ENCODE measurements around the gene ELAPOR1.
A peak's percentile ranks its signal among the peaks of the same experiment; 100 is the strongest.

ELAPOR1 gene, protein sequence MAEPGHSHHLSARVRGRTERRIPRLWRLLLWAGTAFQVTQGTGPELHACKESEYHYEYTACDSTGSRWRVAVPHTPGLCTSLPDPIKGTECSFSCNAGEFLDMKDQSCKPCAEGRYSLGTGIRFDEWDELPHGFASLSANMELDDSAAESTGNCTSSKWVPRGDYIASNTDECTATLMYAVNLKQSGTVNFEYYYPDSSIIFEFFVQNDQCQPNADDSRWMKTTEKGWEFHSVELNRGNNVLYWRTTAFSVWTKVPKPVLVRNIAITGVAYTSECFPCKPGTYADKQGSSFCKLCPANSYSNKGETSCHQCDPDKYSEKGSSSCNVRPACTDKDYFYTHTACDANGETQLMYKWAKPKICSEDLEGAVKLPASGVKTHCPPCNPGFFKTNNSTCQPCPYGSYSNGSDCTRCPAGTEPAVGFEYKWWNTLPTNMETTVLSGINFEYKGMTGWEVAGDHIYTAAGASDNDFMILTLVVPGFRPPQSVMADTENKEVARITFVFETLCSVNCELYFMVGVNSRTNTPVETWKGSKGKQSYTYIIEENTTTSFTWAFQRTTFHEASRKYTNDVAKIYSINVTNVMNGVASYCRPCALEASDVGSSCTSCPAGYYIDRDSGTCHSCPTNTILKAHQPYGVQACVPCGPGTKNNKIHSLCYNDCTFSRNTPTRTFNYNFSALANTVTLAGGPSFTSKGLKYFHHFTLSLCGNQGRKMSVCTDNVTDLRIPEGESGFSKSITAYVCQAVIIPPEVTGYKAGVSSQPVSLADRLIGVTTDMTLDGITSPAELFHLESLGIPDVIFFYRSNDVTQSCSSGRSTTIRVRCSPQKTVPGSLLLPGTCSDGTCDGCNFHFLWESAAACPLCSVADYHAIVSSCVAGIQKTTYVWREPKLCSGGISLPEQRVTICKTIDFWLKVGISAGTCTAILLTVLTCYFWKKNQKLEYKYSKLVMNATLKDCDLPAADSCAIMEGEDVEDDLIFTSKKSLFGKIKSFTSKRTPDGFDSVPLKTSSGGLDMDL

DNA sequence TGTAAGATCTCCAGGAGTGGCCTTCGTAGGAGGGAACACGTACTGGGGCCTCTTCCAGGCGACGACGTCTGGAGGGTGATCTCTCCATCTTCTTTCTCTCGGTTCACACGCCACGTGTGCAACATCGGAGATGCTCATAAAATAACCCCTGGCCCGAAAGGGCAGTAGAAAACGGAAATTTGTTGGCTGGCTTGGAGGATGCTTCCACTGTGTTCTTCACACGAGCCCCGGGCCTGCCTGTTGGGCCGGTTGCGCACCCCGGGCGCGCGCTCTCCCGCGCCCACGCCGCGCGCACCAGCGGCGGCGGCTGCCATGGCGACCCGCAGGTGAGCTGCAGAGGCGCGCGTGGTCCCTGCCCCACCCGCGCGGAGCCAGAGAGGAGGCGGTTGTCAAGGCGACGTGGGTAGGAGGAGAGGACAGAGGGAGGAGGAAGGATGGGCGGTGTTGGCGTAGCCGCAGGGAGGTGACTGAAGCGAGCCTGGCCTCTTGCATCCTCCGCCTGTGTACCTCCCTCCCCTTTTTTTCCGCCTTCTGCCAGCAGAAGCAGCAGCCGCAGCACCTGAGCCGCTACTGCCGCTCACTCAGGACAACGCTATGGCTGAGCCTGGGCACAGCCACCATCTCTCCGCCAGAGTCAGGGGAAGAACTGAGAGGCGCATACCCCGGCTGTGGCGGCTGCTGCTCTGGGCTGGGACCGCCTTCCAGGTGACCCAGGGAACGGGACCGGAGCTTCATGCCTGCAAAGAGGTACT, at the start of gene ELAPOR1:
Gene ELAPOR1, plus strand, starts transcription at position 526 of the 752 bp plus-strand sequence. Its CDS starts 69 bp downstream, at position 595.
- no peak for DNase-seq (ENCODE audit: low spot score)

DNA sequence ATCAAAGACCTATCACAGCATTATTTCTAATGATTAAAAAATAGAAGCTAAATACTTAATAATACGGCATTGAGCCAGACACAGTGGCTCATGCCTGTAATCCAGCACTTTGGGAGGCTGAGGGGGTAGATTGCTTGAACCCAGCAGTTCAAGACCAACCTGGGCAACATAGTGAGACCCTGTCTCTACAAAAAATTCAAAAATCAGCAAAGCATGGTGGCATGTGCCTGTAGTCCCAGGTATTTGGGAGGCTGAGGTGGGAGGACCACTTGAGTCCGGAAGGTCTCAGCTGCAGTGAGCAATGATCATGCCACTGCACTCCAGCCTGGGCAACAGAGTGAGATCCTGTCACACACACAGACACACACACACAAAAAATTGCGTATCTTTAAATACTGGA, 48.8 kb upstream of the ELAPOR1 start:
- DNase-seq (ENCODE audit: low spot score) = no peak

DNA sequence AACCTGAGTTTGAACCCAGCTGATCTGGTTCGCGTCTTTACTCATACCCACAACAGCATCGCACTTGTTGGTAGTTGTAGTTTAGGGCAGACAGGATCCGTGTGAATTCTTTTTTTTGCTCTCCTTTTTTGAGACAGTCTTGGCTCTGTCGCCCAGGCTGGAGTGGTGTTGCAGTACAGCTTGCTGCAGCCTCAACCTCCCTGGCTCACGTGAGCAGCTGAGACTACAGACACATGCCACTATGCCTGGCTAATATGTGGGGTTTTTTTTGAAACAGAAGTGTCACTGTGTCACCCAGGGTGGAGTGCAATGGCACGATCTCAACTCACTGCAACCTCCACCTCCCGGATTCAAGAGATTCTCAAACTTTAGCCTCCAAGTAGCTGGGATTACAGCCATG, 46.0 kb upstream of the ELAPOR1 start:
- DNase-seq (ENCODE audit: low spot score) = no peak

DNA sequence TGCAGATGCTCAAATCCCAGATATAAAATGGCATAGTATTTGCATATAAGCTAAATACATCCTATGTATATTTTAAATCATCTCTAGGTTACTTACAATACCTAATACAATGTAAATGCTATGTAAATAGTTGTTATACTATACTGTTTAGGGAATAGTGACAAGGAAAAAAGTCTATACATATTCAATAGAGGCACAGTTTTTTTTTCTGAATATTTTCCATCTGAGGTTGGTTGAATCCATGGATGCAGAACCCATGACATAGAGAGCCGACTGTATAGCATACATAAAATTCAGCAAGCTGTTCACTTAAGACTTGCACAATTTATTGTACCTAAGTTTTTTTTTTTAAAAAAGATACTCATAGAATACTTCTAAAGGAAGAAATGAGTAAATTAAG, 44.6 kb upstream of the ELAPOR1 start:
- DNase-seq (ENCODE audit: low spot score) = no peak

DNA sequence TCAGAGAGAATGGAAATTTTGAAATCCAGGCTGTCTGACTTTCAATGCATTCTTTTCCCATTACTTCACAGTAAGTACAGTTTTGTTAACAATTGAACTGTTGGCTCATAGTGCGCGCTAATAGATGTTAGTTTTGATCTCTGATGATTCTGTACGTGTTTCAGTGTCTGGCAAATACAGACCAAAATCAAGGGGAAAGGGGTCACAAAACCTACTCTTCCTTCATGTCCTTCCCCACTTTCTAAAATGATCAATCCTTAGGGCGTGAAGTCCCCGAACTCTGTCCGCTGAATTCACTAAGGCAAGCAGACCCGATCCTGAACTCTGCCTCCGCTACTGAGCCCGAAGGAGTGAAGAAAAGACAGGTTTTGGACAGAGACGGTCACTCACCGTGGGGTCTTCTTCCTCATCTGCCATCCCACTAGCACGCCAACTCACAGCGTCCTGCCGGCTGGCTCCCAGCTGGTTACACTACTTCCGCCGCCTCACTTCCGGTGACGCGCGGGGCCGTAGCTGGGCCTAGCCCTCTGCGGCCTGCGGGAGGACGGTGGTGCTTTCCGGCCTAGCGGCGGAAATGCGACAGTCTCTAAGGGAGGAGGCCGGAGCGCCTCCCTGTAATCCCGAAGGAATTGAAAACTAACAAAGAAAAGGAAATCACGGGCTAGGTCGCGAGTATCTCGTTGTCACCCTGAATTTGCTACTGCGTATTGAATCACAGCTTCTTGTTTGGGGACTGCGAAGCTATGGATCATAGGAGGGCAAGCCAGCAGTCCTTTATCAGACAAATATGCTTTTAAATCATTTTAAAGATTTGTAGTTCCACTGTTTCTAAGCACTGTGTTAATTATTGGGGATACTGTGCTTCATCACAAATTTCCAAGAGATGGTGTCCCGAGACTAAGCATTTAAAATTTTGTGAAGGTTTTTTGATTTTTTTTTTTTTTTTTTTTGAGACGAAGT, 38.1 kb upstream of the ELAPOR1 start, which contains the start of gene TAF13:
Gene TAF13, minus strand, starts transcription at position 473 of the 960 bp plus-strand sequence. Its CDS starts 56 bp downstream, at position 417.
- DNase-seq (ENCODE audit: low spot score) = peak; percentile 96

DNA sequence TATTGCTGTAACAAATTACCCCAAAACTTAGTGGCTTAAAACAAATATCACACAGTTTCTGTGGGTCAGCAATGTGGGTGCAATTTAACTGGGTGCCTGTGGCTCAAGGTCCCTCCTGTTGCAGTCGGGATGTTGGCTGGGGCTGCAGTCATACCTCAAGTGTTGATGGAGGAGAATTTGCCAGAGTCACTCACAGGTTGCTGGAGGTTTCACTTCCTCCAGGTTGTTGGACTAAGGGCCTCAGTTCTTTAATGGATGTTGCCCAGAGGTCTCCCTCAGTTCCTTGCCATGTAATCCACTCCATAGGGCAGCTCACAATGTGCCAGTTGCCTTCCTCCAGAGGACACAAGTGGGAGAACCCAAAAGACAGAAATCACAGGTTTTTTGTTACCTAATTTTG, 35.6 kb upstream of the ELAPOR1 start:
- no peak for DNase-seq (ENCODE audit: low spot score)

DNA sequence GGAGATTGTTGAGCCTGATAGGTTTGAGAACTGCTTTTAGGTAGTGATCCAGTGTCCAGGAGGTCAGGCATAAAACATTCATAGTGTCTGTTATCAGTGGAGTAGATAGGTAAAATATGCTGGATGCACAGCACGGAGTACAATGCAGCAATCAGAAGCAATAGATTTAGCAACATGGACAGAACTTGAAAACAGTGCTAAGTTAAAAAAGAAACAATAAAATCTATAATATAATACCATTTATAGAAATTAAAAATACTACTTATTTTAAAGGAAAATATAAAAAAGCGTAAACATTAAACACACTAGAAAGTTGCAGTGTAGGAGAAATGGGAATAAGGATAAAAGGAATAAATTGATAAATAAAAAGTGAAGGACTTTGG, 34.7 kb upstream of the ELAPOR1 start:
- DNase-seq (ENCODE audit: low spot score) = no peak

DNA sequence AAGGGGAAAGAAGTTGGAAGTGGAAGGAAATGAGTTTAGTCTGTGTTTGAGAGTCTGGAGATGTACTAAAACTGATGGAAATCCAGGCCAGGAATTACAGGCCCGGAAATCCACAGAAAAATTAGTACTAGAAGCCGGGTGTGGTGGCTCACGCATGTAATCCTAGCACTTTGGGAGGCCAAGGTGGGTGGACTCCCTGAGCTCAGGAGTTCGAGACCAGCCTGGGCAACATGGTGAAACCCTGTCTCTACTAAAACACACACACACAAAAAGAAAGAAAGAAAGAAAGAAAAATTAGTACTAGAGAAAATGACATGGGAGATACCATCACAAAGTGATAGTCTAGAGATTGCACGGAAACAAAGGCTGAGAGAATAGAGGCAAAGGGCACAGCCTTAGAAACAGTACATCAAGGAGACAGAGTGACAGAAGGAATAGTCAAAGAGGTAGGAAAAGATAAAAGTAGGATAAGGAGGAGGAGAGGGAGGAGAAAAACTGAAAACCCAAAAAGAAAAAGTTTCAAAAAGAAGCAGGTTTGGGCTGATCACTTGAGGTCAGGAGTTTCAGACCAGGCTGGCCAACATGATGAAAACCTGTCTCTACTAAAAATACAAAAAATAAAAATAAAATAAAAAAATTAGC, 33.4 kb upstream of the ELAPOR1 start:
- no peak for DNase-seq (ENCODE audit: low spot score)

DNA sequence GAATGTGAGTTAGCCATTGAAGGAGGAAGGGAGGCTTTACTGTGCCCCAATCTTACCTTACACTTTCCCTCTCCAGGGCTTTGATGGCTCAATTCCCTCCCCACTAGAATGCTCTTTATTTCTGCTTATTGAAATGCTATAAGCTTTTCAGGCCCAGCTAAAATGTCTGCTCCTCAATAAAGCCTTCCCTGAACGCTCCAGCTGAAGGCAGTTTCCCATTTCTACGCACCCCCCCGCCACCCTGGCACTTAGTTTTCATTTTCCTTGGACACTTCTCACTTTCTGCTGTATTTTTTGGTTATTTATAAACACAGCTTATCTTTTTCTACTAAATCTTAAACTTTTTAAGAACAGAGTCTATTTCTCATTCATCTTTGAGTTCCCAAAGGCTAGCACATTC, 30.4 kb upstream of the ELAPOR1 start:
- no peak for DNase-seq (ENCODE audit: low spot score)

DNA sequence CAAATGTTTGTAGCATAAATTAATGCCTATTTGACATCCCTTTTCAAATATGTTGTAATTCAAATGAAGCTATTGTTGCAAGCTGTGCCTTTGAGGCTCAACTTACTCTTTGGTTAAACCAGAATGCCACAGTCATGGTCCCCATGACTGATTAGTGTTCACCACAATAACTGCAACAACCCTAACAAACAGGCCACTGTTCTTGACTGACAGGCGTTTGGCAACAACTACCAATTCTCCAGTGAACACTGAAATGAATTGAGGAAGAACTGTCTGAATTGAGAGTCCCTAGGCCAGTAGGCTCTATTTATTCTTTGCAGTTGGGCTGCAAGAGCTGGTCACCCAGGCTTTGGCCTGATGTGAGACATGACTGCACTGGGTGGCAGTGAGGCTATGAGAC, 30.0 kb upstream of the ELAPOR1 start:
- DNase-seq (ENCODE audit: low spot score) = no peak

DNA sequence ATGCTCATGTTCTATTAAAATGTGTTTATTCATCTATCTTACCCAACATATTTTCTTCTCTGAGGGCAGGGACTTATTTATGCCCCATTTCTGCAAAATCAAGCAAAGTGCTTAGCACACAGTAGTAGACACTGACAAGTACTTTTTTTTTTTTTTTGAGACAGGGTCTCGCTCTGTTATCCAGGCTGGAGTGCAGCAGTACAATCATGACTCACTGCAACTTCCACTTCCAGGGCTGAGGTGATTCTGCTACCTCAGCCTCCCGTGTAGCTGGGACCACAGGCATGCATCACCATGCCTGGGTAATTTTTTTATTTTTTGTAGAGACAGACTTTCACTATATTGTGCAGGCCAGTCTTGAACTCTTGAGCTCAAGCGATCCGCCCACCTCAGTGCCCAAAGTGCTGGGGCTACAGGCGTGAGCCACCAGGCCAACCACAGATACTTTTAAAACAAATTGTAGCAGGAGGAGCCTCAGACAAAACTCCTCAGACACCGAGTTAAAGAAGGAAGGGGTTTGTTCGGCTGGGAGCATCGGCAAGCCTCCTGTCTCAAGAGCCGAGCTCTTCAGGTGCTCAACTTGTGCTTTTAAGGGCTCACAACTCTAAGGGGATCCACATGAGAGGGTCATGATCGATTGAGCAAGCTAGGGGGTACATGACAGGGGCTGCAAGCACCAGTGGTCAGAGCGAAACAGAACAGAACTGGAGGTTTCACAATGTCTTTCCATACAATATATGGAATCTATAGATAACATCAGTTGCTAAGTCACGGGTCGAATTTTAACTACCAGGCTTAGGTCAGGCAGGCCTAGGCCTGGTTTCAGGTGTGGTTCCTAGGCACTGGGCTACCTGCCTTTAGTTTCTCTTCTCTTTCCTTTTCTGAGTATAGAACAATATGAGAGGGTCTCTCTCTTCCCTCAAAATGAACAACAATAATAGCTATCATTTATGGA, 29.1 kb upstream of the ELAPOR1 start:
- DNase-seq (ENCODE audit: low spot score) = no peak

DNA sequence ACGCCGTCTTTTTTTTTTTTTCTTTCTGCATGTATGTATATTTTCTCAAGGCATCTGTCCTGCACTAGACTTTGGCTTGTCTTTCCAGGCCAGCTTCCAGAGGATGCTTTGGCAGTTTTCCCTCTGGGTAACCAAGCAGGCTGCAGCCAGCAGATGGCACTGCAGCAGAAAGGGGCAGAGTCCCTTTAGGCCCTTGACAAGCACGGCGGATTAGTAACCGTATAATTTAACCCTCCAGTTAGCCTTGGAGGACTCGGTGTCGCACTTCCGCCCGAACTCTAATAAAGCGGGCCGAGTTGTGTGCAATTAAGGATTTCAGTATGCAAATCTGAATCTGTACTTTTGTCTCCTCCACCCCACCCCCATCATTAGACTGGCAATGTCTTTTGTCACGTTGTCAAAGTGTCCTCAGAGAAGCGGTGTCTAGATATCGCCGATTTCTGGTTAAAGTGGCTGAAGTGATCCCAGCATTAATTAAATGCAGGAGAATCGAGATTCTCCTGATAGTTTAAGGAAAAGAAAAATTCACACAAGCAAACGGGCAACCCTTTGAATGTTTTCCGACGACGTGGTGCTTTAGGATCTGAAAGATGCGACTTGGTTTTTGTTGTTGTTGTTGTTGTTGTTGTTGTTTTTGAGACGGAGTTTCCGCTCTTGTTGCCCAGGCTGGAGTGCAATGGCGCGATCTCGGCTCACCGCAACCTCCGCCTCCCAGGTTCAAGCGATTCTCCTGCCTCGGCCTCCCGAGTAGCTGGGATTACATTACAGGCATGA, 24.5 kb upstream of the ELAPOR1 start:
- DNase-seq (ENCODE audit: low spot score) = peak; percentile 82

DNA sequence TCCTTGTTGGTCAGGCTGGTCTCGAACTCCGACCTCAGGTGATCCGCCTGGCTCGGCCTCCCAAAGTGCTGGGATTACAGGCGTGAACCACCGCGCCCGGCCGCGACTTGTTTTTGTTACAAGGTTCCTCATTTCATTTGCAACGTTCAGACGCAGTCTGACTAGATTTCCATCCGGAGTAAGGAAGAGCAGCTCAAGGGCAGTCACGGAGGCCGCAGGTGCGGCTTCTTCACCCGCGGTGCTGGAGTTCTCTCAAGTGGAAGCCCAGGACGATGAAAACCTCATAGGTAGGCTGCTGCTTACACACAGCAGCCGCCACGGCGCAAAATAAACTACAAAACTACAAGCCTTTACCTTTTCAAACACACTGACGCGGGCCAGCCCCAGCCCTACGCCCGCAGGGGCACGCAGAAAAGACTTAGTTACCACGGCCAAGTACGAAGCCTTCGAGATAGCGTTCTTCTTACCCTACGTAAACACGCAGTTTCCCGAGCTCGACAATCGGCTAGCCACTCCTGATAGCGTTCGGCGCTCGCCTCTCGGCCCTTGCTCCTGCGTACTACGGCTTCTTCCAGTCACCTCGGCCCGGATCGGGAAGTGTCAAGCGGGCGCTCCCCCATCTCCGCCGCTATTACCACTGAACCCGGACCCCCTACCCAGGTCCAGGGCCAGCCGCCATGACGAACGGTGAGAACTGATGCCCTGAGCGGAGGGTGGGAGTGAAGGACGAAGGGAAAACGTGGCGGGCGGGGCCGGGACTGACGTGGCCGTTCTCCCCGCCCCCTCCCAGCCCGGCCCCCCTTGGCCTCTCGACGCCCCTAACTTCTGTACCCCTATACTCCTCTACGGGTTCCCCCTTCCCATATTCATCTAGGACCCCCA, 23.5 kb upstream of the ELAPOR1 start, which contains the start of gene TMEM167B:
Gene TMEM167B, plus strand, starts transcription at position 569 of the 882 bp plus-strand sequence. Its CDS starts 109 bp downstream, at position 678.
- DNase-seq (ENCODE audit: low spot score) = peak; percentile 93

DNA sequence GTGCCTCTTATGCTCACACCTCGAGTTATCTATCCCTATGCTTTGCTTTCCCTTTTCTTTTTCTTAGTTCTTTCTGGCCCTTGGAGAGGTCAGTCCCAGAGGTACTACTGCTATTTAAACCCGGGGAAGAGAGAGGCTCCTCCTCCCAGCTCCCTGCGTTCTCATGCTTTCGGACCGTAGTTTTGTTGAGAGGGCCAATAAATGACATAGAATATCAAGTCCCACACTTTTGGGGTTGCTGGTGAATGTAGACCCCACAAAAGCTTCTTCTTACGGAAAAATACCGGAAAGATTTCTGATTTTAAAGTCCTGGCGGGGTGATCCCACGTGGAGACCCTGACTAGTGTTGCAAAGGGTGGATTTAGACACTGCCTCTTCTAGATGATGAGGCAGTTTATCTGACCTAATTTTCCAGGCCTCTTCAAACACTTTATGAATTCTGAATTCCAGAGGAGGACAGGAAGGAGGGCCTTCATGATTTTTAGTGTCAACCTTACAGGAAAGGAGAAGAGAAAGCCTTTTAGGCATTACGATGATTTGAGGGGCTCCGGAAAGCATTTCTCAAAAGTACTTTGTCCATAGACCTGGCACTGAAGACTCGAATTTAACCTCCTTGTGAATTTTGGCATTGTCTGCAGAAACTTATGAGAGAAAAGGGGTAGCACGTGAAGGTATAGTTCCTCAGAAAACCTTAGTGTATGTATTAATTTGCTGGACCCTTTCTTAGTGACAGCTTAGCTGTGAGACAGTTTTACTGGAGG, 22.7 kb upstream of the ELAPOR1 start:
- peak; percentile 77 for DNase-seq (ENCODE audit: low spot score)

DNA sequence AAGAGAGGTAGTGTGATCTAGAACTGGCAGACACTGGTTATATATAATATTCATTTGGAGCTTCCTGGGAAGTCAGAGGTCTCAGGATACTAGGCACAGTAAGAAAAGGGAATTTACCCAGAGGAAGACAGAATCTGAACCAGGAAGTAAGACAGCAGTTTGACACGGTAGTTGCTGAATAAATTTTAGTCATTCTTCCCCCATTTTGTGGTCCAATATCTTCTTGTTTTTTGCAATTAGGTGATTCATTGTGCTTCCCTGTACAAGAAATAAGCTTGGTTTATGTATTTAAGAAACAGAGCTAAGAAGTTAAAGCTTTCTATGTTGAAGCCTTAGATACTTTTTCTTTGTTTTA, 22.1 kb upstream of the ELAPOR1 start:
- DNase-seq (ENCODE audit: low spot score) = peak; percentile 75

DNA sequence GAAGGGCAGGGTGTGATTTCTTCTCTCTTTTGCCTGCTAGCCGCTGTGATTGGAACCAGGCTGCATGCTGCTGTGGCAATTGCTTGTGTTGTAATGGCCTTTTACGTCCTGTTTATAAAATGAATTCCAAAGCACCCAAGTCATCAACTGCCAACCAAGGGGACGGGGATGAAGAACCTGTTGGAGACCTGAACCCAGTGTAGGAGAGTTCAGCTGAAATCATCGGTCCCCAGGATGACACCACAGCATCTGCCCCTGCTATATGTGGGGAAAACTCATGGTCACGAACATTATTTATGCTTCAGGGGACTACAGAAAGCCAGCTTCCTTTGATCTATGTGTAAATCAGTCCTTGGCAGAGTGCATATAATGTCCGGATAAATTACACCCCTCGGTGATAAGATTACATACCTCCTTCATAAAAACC, 19.5 kb upstream of the ELAPOR1 start:
- DNase-seq (ENCODE audit: low spot score) = no peak
